AG10803 (cell line): Measurements from ENCODE around the gene TRIM7.
A peak's percentile ranks its signal among the peaks of the same experiment; 100 is the strongest.

Source experiments
- DNase-seq: peaks from one replicate; pipeline ENCODE4 v3.0.0; 2010; ENCODE audit warnings: low read depth
- H3K4me3 ChIP-seq: 2 replicates; pipeline ENCODE4 v1.5.1; 2011; ENCODE audit warnings: mild to moderate bottlenecking, low read length, control low read depth
- TF ChIP-seq, protein P1 (sequence below): conservative IDR thresholded peaks from 2 replicates; pipeline ENCODE4 v1.5.1; 2011; ENCODE audit warnings: mild to moderate bottlenecking, low read length, control low read depth, inconsistent platforms

Gene TRIM7

DNA sequence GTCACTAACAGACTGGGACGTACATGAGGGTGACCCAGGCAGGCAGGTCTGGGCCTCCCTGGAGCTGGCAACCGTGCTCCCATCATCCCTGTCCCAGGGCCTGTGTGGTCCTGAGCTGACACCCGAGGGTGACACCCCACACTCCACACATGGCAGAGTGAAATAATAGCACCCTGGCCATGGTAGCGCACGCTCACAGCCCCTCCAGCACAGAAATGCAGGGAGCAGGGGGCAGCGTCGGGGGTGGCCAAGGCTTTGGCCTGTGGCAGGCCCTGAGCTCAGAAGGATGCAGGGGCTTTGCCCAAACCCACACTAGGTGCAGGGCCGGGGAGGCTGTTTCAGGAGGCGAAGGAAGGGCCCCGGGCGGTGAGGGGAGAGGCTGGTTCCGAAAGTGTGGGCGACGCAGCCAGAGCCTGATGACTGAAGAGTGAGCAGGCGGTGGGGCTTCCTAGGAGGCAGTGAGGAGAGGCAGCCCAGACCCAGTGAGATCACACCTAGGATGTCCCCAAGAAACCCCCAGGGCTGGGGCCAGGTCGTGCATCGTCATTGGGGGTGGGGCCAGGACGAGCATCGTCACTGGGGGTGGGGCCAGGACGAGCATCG lies 44.7 kb downstream of the TRIM7 start:
- peak; percentile 53 for DNase-seq
- TF ChIP-seq, protein P1, sequence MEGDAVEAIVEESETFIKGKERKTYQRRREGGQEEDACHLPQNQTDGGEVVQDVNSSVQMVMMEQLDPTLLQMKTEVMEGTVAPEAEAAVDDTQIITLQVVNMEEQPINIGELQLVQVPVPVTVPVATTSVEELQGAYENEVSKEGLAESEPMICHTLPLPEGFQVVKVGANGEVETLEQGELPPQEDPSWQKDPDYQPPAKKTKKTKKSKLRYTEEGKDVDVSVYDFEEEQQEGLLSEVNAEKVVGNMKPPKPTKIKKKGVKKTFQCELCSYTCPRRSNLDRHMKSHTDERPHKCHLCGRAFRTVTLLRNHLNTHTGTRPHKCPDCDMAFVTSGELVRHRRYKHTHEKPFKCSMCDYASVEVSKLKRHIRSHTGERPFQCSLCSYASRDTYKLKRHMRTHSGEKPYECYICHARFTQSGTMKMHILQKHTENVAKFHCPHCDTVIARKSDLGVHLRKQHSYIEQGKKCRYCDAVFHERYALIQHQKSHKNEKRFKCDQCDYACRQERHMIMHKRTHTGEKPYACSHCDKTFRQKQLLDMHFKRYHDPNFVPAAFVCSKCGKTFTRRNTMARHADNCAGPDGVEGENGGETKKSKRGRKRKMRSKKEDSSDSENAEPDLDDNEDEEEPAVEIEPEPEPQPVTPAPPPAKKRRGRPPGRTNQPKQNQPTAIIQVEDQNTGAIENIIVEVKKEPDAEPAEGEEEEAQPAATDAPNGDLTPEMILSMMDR, result no peak
- H3K4me3 ChIP-seq, result peak overlapping the region; percentile 64

GRCh38 chr5:181159286-181160151 lies 45.5 kb downstream of the TRIM7 start:
- peak overlapping the region; percentile 64 for H3K4me3 ChIP-seq
- TF ChIP-seq, protein P1, result peak; percentile 92
- peak; percentile 71 for DNase-seq

- TF ChIP-seq, protein P1, result no peak
- no peak for DNase-seq
- no peak overlapping the region for H3K4me3 ChIP-seq
Observed at GRCh38 chr5:181158869-181159268, 46.1 kb downstream of the TRIM7 start.

DNA sequence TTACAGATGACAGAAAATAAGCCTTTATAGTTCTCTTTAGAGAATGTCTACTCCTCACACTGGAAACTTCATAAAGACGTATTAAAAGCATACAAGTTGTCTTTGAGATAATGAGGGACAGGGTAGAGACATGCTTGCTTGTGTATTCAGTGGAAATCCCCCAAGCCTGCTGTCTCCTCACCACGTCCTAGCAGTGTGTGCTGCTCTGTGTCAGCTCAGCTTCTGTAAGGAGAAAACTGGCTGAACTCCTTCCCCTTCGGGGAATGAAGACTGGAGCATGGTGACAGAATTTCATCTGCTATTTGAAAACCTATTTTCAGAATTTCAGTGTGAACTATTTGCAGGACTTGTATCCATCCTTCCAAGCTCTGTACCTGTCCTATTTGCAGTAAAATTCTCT lies 48.2 kb downstream of the TRIM7 start:
- DNase-seq, result no peak
- no peak overlapping the region for H3K4me3 ChIP-seq
- TF ChIP-seq, protein P1, result no peak

- TF ChIP-seq, protein P1, result no peak
- no peak for DNase-seq
- H3K4me3 ChIP-seq, result no peak overlapping the region
Observed at GRCh38 chr5:181153814-181154213, 51.2 kb downstream of the TRIM7 start.

- H3K4me3 ChIP-seq, result no peak overlapping the region
- no peak for DNase-seq
- TF ChIP-seq, protein P1, result no peak
Observed at GRCh38 chr5:181152406-181152805, 52.6 kb downstream of the TRIM7 start.

DNA sequence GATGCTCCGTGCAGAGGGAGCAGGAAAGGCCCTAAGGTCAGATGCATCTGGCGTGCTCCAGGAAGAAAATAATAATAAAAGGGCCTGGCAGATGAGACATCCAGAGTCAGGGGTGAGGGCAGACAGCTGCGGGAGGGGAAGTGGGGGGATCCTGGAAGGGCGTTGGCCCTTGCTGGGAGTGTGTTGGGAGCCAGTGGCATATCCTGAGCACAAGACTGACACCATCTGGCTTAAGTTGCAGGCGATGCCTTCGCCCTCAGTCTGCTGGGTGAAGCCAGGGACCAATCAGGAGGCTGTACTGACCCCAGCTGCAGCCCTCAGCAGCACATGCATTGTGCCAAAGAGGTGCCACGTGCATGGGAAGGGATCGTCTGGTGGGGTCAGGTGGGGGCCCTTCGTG lies 53.9 kb downstream of the TRIM7 start:
- DNase-seq, result no peak
- H3K4me3 ChIP-seq, result no peak overlapping the region
- TF ChIP-seq, protein P1, result no peak
